Aortic smooth muscle cell (primary cell): ENCODE results near the gene PPP1R15A. TPM values are rescaled to one million over a fixed set of nuclear protein-coding genes. Genes with fewer than 3 reads are reported as not detected.

ENCODE experiments used
- total RNA-seq: library from RNA; depleted of rRNA; stranded (reverse); fragments of >200 nt; gene quantifications from 2 replicates; pipeline ENCODE4 v1.2.3, GENCODE V29; 2014

The PPP1R15A gene
- total RNA-seq = 57.1 and 97.7 TPM in 2 replicates

DNA sequence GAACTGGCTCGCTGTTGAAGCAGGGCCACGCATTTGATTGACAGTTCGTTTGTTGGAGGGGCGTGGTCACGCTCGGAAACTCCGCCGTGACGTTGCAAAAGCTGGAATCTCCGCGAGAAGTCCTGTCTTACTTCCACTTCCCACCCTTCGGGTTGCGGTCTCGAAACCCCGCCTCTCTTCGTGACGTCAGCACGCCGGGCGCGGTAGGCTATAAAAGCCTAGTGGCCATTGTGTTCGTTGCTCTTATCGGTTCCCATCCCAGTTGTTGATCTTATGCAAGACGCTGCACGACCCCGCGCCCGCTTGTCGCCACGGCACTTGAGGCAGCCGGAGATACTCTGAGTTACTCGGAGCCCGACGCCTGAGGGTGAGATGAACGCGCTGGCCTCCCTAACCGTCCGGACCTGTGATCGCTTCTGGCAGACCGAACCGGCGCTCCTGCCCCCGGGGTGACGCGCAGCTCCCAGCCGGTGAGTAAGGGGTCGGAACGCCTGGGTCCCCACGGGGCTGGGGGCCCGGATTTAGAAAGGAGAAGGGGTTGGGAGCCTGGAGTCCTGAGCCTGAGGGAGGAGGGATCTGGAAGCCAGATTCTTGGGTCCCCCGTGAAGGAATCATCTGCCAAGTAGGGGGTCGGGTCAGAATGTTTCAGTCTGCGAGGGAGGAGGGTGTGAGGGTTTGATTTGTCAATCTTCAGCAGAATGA is at the start of gene PPP1R15A:
TSS of gene PPP1R15A (plus strand) at position 240 of the 702 bp plus-strand sequence. CDS start 813 bp downstream, outside the sequence.

DNA sequence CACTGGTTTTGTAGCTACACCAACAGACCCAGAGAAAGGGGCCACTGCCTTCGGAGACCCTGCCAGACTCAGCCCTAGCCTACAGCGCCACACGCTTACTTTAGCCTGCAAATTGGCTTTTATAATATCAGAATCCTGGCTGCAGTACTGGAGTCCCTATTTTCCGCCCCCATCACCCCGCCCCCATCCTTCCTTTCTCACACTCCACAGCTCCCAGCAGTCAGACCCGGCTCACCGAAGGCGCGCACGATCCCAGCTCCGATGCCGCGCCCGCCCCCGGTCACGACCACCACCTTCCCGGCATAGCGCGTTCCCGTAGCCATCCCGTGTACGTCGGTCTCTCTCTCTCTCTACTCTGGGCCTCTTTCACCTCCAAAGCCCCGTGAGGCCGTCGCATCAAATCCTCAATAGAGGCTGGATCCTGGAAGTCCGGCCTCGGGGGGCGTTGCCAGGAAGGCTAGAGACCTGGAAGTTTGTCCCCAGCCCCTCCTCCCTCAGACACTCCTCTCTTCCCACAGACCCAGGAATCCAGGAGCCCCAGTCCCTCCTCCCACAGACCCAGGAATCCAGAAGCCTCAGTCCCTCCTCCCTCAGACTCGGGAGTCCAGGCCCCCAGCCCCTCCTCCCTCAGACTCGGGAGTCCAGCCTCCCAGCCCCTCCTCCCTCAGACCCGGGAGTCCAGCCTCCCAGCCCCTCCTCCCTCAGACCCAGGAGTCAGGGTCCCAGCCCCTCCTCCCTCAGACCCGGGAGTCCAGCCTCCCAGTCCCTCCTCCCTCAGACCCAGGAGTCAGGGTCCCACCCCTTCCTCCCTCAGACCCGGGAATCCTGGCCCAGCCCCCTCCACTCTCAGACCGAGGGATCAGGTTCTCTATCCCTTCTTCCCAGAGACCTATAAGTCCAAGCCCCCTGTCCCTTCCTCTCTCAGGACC is 35.9 kb upstream of the PPP1R15A start, which contains the start of gene HSD17B14:
TSS of gene HSD17B14 (minus strand) at position 403 of the 929 bp plus-strand sequence. CDS start at position 323, 80 bp downstream.

GRCh38 chr19:48868114-48868886 is 3.9 kb upstream of the PPP1R15A start, which contains the start of gene PLEKHA4:
Gene PLEKHA4 (minus strand): TSS chr19:48868617. CDS start chr19:48867620, 997 bp downstream.

GRCh38 chr19:48899781-48900476 is 27.7 kb downstream of the PPP1R15A start, which contains the start of gene NUCB1:
Gene NUCB1 (plus strand): TSS chr19:48900312. CDS start chr19:48900797, 485 bp downstream.

Other genes with a start within 250 kb of the PPP1R15A start
- gene DBP, start 235.0 kb upstream of the PPP1R15A start, total RNA-seq = 6.7 and 10.6 TPM in 2 replicates
- gene CA11, start 226.2 kb upstream of the PPP1R15A start, total RNA-seq = 0.93 and 1.1 TPM in 2 replicates
- under 0.01 and 0.06 TPM in 2 replicates for gene NTN5, start 199.4 kb upstream of the PPP1R15A start, total RNA-seq
- gene FUT2, start 176.4 kb upstream of the PPP1R15A start, total RNA-seq = not detected in 2 replicates
- gene MAMSTR, start 152.7 kb upstream of the PPP1R15A start, total RNA-seq = 0.50 and 0.53 TPM in 2 replicates
- gene RASIP1, start 131.8 kb upstream of the PPP1R15A start, total RNA-seq = 1.1 and 2.1 TPM in 2 replicates
- not detected in 2 replicates for gene IZUMO1, start 125.5 kb upstream of the PPP1R15A start, total RNA-seq
- 0.25 and 0.26 TPM in 2 replicates for gene FUT1, start 119.8 kb upstream of the PPP1R15A start, total RNA-seq
- gene FGF21, start 116.9 kb upstream of the PPP1R15A start, total RNA-seq = not detected in 2 replicates
- 25.0 and 27.4 TPM in 2 replicates for gene BCAT2, start 61.4 kb upstream of the PPP1R15A start, total RNA-seq
- 1.2 and 4.5 TPM in 2 replicates for gene HSD17B14, start 35.9 kb upstream of the PPP1R15A start, total RNA-seq
- gene PLEKHA4, start 3.8 kb upstream of the PPP1R15A start, total RNA-seq = 17.2 and 18.3 TPM in 2 replicates
- gene TULP2, start 26.3 kb downstream of the PPP1R15A start, total RNA-seq = under 0.01 TPM in 1 of 2 replicates, not detected in the other
- gene NUCB1, start 27.9 kb downstream of the PPP1R15A start, total RNA-seq = 169 and 221 TPM in 2 replicates
- gene DHDH, start 61.3 kb downstream of the PPP1R15A start, total RNA-seq = 0.12 TPM in 1 of 2 replicates, not detected in the other
- 48.5 and 68.4 TPM in 2 replicates for gene BAX, start 82.5 kb downstream of the PPP1R15A start, total RNA-seq
- gene FTL, start 92.9 kb downstream of the PPP1R15A start, total RNA-seq = 2,006 and 2,638 TPM in 2 replicates
- 32.5 and 37.1 TPM in 2 replicates for gene GYS1, start 120.9 kb downstream of the PPP1R15A start, total RNA-seq
- 190 and 270 TPM in 2 replicates for gene RUVBL2, start 121.5 kb downstream of the PPP1R15A start, total RNA-seq
- not detected in 2 replicates for gene LHB, start 144.7 kb downstream of the PPP1R15A start, total RNA-seq
- gene CGB3, start 151.9 kb downstream of the PPP1R15A start, total RNA-seq = not detected in 2 replicates
- gene CGB2, start 159.5 kb downstream of the PPP1R15A start, total RNA-seq = not detected in 2 replicates
- gene CGB1, start 164.5 kb downstream of the PPP1R15A start, total RNA-seq = not detected in 2 replicates
- gene CGB5, start 171.4 kb downstream of the PPP1R15A start, total RNA-seq = not detected in 2 replicates
- gene CGB8, start 176.7 kb downstream of the PPP1R15A start, total RNA-seq = not detected in 2 replicates
- not detected in 2 replicates for gene CGB7, start 185.3 kb downstream of the PPP1R15A start, total RNA-seq
- not detected in 2 replicates for gene NTF4, start 192.4 kb downstream of the PPP1R15A start, total RNA-seq
- gene KCNA7, start 200.3 kb downstream of the PPP1R15A start, total RNA-seq = not detected in 2 replicates
- gene SNRNP70, start 213.0 kb downstream of the PPP1R15A start, total RNA-seq = 143 and 151 TPM in 2 replicates
- gene LIN7B, start 241.9 kb downstream of the PPP1R15A start, total RNA-seq = 13.0 and 15.6 TPM in 2 replicates
- gene C19orf73, start 246.7 kb downstream of the PPP1R15A start, total RNA-seq = 1.1 and 1.2 TPM in 2 replicates
- gene PPFIA3, start 247.1 kb downstream of the PPP1R15A start, total RNA-seq = 1.8 and 2.1 TPM in 2 replicates